Activated CD4-positive, alpha-beta T cell treated with anti-CD3 and anti-CD28 coated beads for 24 hours (primary cell): ENCODE measurements around the gene CCDC47.
"Not testable (repeated sequence)": the region's sequence is repeated elsewhere in the genome, so short reads cannot be mapped to it uniquely, and the experiment has no call there.

ENCODE experiments used
- DNase-seq, 2 donors: peaks; one replicate each; pipeline ENCODE4 v3.0.0-alpha.2; 2020; ENCODE audit warnings: low read depth in 2 of 2

The CCDC47 gene

GRCh38 chr17:63735691-63736090 lies 37.7 kb downstream of the CCDC47 start:
- DNase-seq: no peak

- DNase-seq: no peak
Measured at GRCh38 chr17:63722403-63722802, 51.0 kb downstream of the CCDC47 start.

- not testable (repeated sequence) for DNase-seq
Measured at GRCh38 chr17:63720194-63720593, 53.2 kb downstream of the CCDC47 start.

GRCh38 chr17:63718988-63719387 lies 54.4 kb downstream of the CCDC47 start:
- no peak for DNase-seq

- DNase-seq: no peak
Measured at GRCh38 chr17:63716426-63716825, 57.0 kb downstream of the CCDC47 start.

GRCh38 chr17:63714550-63715277 lies 58.7 kb downstream of the CCDC47 start:
- DNase-seq: no peak

- DNase-seq: no peak
Measured at GRCh38 chr17:63709110-63709509, 64.3 kb downstream of the CCDC47 start.

- DNase-seq: no peak
Measured at GRCh38 chr17:63707151-63707550, 66.2 kb downstream of the CCDC47 start.

GRCh38 chr17:63706336-63707082 lies 66.9 kb downstream of the CCDC47 start:
- DNase-seq: no peak

- no peak for DNase-seq
Measured at GRCh38 chr17:63705657-63706056, 67.7 kb downstream of the CCDC47 start.

- no peak for DNase-seq
Measured at GRCh38 chr17:63704836-63705235, 68.6 kb downstream of the CCDC47 start.

GRCh38 chr17:63704259-63704576 lies 69.2 kb downstream of the CCDC47 start:
- DNase-seq: no peak

GRCh38 chr17:63703556-63704258 lies 69.7 kb downstream of the CCDC47 start:
- no peak for DNase-seq

- DNase-seq: no peak
Measured at GRCh38 chr17:63703029-63703428, 70.4 kb downstream of the CCDC47 start.

GRCh38 chr17:63702721-63703015 lies 70.7 kb downstream of the CCDC47 start:
- no peak for DNase-seq

GRCh38 chr17:63701868-63702720 lies 71.3 kb downstream of the CCDC47 start:
- DNase-seq: peak in 1 of 2 donors; percentile 64

- DNase-seq: no peak
Measured at GRCh38 chr17:63701456-63701820, 72.0 kb downstream of the CCDC47 start.

- no peak for DNase-seq
Measured at GRCh38 chr17:63700528-63701455, 72.6 kb downstream of the CCDC47 start.

- DNase-seq: peak; percentile 64 to 70
Measured at GRCh38 chr17:63699638-63700527, 73.5 kb downstream of the CCDC47 start, which contains the start of gene LIMD2. TSS of gene LIMD2 (minus strand) at chr17:63700125. CDS start at chr17:63699298, 827 bp downstream.
